Glutamatergic neuron (in vitro differentiated cells): Measurements from ENCODE around the gene MUC6. TPM values are rescaled to one million over a fixed set of nuclear protein-coding genes. Genes with fewer than 3 reads are reported as not detected.

Experiments used
- DNase-seq: peaks from one replicate; pipeline ENCODE4 v3.0.0; 2022
- H3K27ac Mint-ChIP-seq: one replicate; pipeline ENCODE4 v1.8.0; 2020; ENCODE audit warnings: mild to moderate bottlenecking, mixed read lengths, inconsistent platforms; ENCODE audit not compliant: unreplicated experiment
- H3K27me3 Mint-ChIP-seq: one replicate; pipeline ENCODE4 v1.8.0; 2020; ENCODE audit warnings: mild to moderate bottlenecking, moderate library complexity, mixed read lengths, inconsistent platforms; ENCODE audit not compliant: unreplicated experiment
- H3K36me3 Mint-ChIP-seq: one replicate; pipeline ENCODE4 v1.8.0; 2020; ENCODE audit warnings: mild to moderate bottlenecking, mixed read lengths, inconsistent platforms; ENCODE audit not compliant: unreplicated experiment
- H3K4me1 Mint-ChIP-seq: one replicate; pipeline ENCODE4 v1.8.0; 2020; ENCODE audit warnings: mild to moderate bottlenecking, low read depth, mixed read lengths, inconsistent platforms; ENCODE audit not compliant: unreplicated experiment
- H3K4me3 Mint-ChIP-seq: one replicate; pipeline ENCODE4 v1.8.0; 2020; ENCODE audit warnings: mild to moderate bottlenecking, mixed read lengths, inconsistent platforms; ENCODE audit not compliant: unreplicated experiment
- H3K9me3 Mint-ChIP-seq: one replicate; pipeline ENCODE4 v1.8.0; 2020; ENCODE audit warnings: mild to moderate bottlenecking, moderate library complexity, mixed read lengths, inconsistent platforms; ENCODE audit not compliant: unreplicated experiment
- total RNA-seq: library from RNA; stranded (reverse); fragmentation: NEBNext Ultra II Directional; extraction: Animal tissue kit (Norgen Biotek cat#: 25700); gene quantifications from one replicate; pipeline ENCODE4 v1.2.1, GENCODE V29; 2021; ENCODE audit not compliant: unreplicated experiment
- TF ChIP-seq, protein P1 (sequence below): fragments of 200-600 bp; sonication (generic); IDR thresholded peaks from one replicate; pipeline ENCODE4 v1.5.0; 2021; ENCODE audit not compliant: partially characterized antibody, unreplicated experiment

Gene MUC6
- total RNA-seq, 1 donor from 2014 or later = not detected

DNA sequence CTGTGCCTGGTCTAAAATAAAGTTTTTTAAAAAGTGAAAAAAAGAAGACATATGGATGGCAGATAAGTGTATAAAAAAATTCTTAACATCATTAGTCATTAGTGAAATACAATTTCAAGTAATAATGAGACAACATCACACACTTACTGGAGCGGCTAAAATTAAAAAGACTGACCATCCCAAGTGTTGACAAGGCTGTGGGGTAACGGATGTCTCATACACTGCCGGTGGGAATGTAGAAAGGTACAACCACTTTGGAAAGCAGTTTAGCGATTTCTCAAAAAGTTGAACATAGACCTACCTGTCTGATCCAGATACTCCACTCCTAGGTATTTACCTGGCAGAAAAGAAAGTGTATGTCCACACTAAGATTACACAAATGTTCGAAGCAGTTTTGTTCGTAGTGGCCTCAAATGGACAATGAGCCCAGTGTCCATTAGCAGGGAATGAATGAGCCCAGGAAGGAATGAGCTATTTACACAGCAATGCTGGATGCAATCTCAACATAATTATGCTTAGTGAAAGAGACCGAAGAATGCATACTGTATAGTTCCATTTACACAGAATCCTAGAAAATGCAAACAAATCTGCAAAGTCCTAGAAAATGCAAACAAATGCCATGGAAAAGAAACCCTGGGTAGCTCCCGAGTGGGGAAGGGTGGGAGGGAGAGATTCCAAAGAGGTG lies 31.4 kb upstream of the MUC6 start:
- Mint-ChIP-seq H3K4me1 (no peaks in the 10 kb centered on the region), H3K27me3 (peaks cover 4% of the 10 kb centered on the region), H3K9me3 (no peaks in the 10 kb centered on the region), H3K4me3 (no peak overlapping the region), H3K36me3 (no peaks in the 10 kb centered on the region), H3K27ac (no peak overlapping the region)
- no peak for DNase-seq
- TF ChIP-seq, protein P1, sequence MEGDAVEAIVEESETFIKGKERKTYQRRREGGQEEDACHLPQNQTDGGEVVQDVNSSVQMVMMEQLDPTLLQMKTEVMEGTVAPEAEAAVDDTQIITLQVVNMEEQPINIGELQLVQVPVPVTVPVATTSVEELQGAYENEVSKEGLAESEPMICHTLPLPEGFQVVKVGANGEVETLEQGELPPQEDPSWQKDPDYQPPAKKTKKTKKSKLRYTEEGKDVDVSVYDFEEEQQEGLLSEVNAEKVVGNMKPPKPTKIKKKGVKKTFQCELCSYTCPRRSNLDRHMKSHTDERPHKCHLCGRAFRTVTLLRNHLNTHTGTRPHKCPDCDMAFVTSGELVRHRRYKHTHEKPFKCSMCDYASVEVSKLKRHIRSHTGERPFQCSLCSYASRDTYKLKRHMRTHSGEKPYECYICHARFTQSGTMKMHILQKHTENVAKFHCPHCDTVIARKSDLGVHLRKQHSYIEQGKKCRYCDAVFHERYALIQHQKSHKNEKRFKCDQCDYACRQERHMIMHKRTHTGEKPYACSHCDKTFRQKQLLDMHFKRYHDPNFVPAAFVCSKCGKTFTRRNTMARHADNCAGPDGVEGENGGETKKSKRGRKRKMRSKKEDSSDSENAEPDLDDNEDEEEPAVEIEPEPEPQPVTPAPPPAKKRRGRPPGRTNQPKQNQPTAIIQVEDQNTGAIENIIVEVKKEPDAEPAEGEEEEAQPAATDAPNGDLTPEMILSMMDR = no peak

DNA sequence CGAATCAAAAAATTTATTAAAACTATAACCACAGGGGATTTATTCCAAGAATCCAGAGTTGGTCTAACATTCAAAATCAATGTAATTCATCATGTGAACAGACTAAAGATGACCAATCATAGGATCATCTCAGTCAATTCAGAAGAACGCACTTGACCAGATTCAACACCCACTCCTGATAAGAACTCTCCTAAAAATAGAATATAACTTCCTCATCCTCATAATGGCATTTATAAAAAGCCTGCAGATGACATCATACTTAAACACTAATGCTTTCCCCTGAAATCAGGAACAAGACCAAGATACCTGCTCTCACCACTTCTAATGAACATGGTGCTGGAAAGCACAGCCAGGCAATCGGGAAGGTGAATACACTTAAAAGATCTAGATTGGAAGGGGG lies 27.6 kb upstream of the MUC6 start:
- H3K27ac Mint-ChIP-seq = no peak overlapping the region
- H3K9me3 Mint-ChIP-seq = no peaks in the 10 kb centered on the region
- peaks cover 4% of the 10 kb centered on the region for H3K27me3 Mint-ChIP-seq
- TF ChIP-seq, protein P1 = no peak
- H3K36me3 Mint-ChIP-seq = peaks cover 13% of the 10 kb centered on the region
- no peak for DNase-seq
- H3K4me1 Mint-ChIP-seq = no peaks in the 10 kb centered on the region
- H3K4me3 Mint-ChIP-seq = no peak overlapping the region

DNA sequence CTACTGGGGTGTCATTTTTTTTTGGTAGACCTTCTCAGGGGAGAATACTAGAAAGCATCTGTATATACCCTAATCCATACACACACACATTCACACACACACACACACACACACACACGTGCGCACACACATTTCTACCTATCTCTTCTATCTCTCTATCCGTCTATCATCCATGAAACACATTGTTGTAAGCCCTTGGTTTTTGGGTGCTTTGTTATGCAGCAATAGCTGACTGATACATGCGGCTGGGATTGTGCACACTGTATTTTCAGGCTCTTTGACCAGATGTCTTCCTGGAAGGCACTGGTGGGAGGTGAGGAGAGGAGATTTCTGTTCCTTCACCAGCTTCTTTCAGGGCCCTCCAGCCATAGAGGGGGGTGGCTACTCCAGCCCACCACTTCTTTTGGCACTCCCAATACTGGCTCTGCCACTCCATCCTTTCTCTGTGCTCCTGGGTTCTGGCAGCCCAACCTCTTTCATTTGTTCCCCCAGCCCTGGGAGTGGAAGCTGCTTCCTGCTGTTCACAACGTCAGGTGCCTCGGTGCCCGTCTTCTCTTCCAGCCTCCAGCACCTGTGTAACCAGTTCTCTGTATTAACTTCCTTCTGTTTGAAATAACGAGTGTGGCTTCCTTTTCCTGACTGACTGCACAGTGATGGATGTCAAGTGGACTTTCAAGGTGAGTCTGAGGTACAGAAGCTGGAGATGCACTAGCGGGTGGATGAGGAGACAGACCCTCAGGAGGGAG lies 25.7 kb upstream of the MUC6 start:
- H3K36me3 Mint-ChIP-seq = peaks cover 17% of the 10 kb centered on the region
- no peaks in the 10 kb centered on the region for H3K9me3 Mint-ChIP-seq
- TF ChIP-seq, protein P1 = no peak

DNA sequence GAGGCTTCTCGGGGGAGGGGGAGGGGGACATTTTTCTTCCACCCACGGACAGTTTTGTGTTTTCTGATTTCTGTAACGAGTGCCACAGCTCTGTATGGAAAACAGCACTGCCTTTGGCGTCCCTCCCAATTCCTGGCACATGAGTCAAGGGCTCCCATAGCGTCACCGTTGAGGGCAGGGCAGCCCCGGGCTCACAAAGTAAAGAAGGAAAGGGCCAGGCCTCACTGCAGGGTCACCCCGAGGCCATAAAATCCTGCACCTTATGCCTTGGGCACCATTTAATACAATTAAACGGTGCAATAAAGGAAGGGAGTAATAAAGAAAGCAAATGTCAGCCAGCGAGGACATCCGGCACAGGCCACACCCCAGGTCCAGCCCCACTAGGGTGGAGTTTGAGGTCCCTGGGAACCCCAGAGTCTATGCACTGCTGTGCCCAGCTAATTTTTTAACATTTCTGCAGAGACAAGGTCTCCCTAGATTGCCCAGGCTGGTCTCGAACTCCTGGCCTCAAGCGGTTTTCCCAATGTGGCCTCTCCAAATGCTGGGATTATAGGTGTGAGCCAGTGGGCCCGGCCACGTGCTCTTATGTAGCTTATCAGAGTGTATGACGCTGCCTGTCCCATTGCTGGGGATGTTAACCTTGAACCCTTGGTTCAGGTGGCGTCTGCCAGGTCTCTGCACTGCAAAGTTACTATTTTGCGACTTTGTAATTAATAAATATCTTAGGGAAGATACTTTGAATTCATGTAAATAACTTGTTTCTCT lies 24.5 kb upstream of the MUC6 start:
- no peak overlapping the region for H3K4me3 Mint-ChIP-seq
- H3K9me3 Mint-ChIP-seq = no peaks in the 10 kb centered on the region
- no peak for DNase-seq
- TF ChIP-seq, protein P1 = no peak
- H3K27ac Mint-ChIP-seq = no peak overlapping the region
- peaks cover 17% of the 10 kb centered on the region for H3K36me3 Mint-ChIP-seq
- H3K4me1 Mint-ChIP-seq = peaks cover 1% of the 10 kb centered on the region
- peaks cover 5% of the 10 kb centered on the region for H3K27me3 Mint-ChIP-seq

More for the DNA sequence above, 25.7 kb upstream of the MUC6 start:
- DNase-seq = no peak
- peaks cover 1% of the 10 kb centered on the region for H3K4me1 Mint-ChIP-seq
- no peak overlapping the region for H3K4me3 Mint-ChIP-seq
- peaks cover 5% of the 10 kb centered on the region for H3K27me3 Mint-ChIP-seq
- H3K27ac Mint-ChIP-seq = no peak overlapping the region
